ENCODE data around the gene PPM1A. TPM values are rescaled to one million over a fixed set of nuclear protein-coding genes. Genes with fewer than 3 reads are reported as not detected.

Gene PPM1A
- total RNA-seq, 2 experiments from 2014 or later = 54.5 to 55.2 TPM

GRCh38 chr14:60235440-60235839 is 13.6 kb upstream of the PPM1A start:
- H3K4me3 Mint-ChIP-seq = no peak overlapping the region
- POLR2A ChIA-PET = no interaction called here

GRCh38 chr14:60238955-60239354 is 10.1 kb upstream of the PPM1A start:
- no peaks in the 10 kb centered on the region for H3K36me3 Mint-ChIP-seq (ENCODE audit: low read depth)
- no peak for DNase-seq
- no peaks in the 10 kb centered on the region for H3K9me3 Mint-ChIP-seq
- ChIA-PET CTCF (no interaction called here), POLR2A (no interaction called here)
- H3K4me3 Mint-ChIP-seq = no peak overlapping the region
- no peak overlapping the region for H3K27ac Mint-ChIP-seq
- peaks cover 2% of the 10 kb centered on the region for H3K4me1 Mint-ChIP-seq
- H3K27me3 Mint-ChIP-seq = peaks cover 4% of the 10 kb centered on the region

More at GRCh38 chr14:60235440-60235839, 13.6 kb upstream of the PPM1A start:
- Mint-ChIP-seq H3K36me3 (ENCODE audit: low read depth) (no peaks in the 10 kb centered on the region), H3K27ac (no peak overlapping the region), H3K4me1 (no peaks in the 10 kb centered on the region), H3K27me3 (peaks cover 20% of the 10 kb centered on the region), H3K9me3 (peaks cover 8% of the 10 kb centered on the region)
- CTCF ChIA-PET = no interaction called here
- DNase-seq = no peak

- Mint-ChIP-seq H3K4me3 (no peak overlapping the region), H3K27me3 (peaks cover 4% of the 10 kb centered on the region), H3K9me3 (no peaks in the 10 kb centered on the region), H3K4me1 (peaks cover 2% of the 10 kb centered on the region), H3K36me3 (ENCODE audit: low read depth) (no peaks in the 10 kb centered on the region), H3K27ac (no peak overlapping the region)
- ChIA-PET CTCF (no interaction called here), POLR2A (no interaction called here)
- DNase-seq = no peak
Observed at GRCh38 chr14:60240139-60240856, 8.7 kb upstream of the PPM1A start.

GRCh38 chr14:60241091-60241490 is 7.9 kb upstream of the PPM1A start:
- Mint-ChIP-seq H3K4me3 (no peak overlapping the region), H3K4me1 (peaks cover 7% of the 10 kb centered on the region), H3K9me3 (no peaks in the 10 kb centered on the region), H3K36me3 (ENCODE audit: low read depth) (no peaks in the 10 kb centered on the region), H3K27ac (no peak overlapping the region), H3K27me3 (peaks cover 2% of the 10 kb centered on the region)
- no peak for DNase-seq
- CTCF ChIA-PET = no interaction called here
- POLR2A ChIA-PET = no interaction called here

GRCh38 chr14:60242429-60242828 is 6.6 kb upstream of the PPM1A start:
- ChIA-PET CTCF (interaction anchor here (0.7 kb wide), 1 partner anchor 220 kb away, joined by 3 read pairs; no protein-coding TSS in a partner anchor), POLR2A (no interaction called here)
- Mint-ChIP-seq H3K4me1 (peaks cover 10% of the 10 kb centered on the region), H3K4me3 (no peak overlapping the region), H3K9me3 (no peaks in the 10 kb centered on the region), H3K27me3 (peaks cover 1% of the 10 kb centered on the region), H3K27ac (no peak overlapping the region), H3K36me3 (ENCODE audit: low read depth) (no peaks in the 10 kb centered on the region)
- no peak for DNase-seq

GRCh38 chr14:60245380-60246177 is 3.4 kb upstream of the PPM1A start:
- peaks cover 4% of the 10 kb centered on the region for H3K36me3 Mint-ChIP-seq (ENCODE audit: low read depth)
- no peak for DNase-seq
- H3K27ac Mint-ChIP-seq = no peak overlapping the region
- H3K9me3 Mint-ChIP-seq = no peaks in the 10 kb centered on the region
- no peak overlapping the region for H3K4me3 Mint-ChIP-seq
- peaks cover 26% of the 10 kb centered on the region for H3K4me1 Mint-ChIP-seq
- ChIA-PET POLR2A (interaction anchor here (1.6 kb wide), 1 partner anchor 10 kb away, joined by 4 read pairs; no protein-coding TSS in a partner anchor), CTCF (no interaction called here)
- no peaks in the 10 kb centered on the region for H3K27me3 Mint-ChIP-seq

- H3K27me3 Mint-ChIP-seq = no peaks in the 10 kb centered on the region
- H3K4me1 Mint-ChIP-seq = peaks cover 45% of the 10 kb centered on the region
- ChIA-PET POLR2A (interaction anchor here (0.7 to 2.7 kb wide), 30 partner anchors 9 to 1449 kb away, joined by 3 to 62 read pairs (median 4); partner anchors contain the start of genes DHRS7, JKAMP, L3HYPDH and PCNX4), CTCF (interaction anchor here (0.7 to 3.3 kb wide), 10 partner anchors 18 to 1041 kb away, joined by 3 to 20 read pairs (median 4); partner anchors contain the start of gene DHRS7)
- H3K27ac Mint-ChIP-seq = peak overlapping the region; percentile 99
- peak overlapping the region; percentile 87 for H3K4me3 Mint-ChIP-seq
- H3K36me3 Mint-ChIP-seq (ENCODE audit: low read depth) = peaks cover 14% of the 10 kb centered on the region
- peak; percentile 86 for DNase-seq
- no peaks in the 10 kb centered on the region for H3K9me3 Mint-ChIP-seq
Observed at GRCh38 chr14:60247994-60248696, 876 bp upstream of the PPM1A start.

- Mint-ChIP-seq H3K4me1 (peaks cover 48% of the 10 kb centered on the region), H3K9me3 (no peaks in the 10 kb centered on the region), H3K36me3 (ENCODE audit: low read depth) (peaks cover 17% of the 10 kb centered on the region), H3K27me3 (no peaks in the 10 kb centered on the region), H3K4me3 (peak overlapping the region; percentile 87), H3K27ac (peak overlapping the region; percentile 58)
- DNase-seq = peak; percentile 75
- POLR2A ChIA-PET = interaction anchor here (0.5 to 2.7 kb wide), 41 partner anchors 10 to 1822 kb away, joined by 3 to 62 read pairs (median 3); partner anchors contain the start of genes DHRS7, JKAMP, KIAA0586 and L3HYPDH
- CTCF ChIA-PET = interaction anchor here (0.6 to 3.3 kb wide), 11 partner anchors 11 to 284 kb away, joined by 3 to 20 read pairs (median 5); partner anchors contain the start of genes DHRS7 and PCNX4
Observed at GRCh38 chr14:60249321-60250256, 568 bp downstream of the PPM1A start.

GRCh38 chr14:60250257-60251035 is 1.4 kb downstream of the PPM1A start:
- Mint-ChIP-seq H3K9me3 (no peaks in the 10 kb centered on the region), H3K27me3 (no peaks in the 10 kb centered on the region), H3K4me3 (peak overlapping the region; percentile 77), H3K27ac (peak overlapping the region; percentile 47), H3K4me1 (peaks cover 49% of the 10 kb centered on the region), H3K36me3 (ENCODE audit: low read depth) (peaks cover 17% of the 10 kb centered on the region)
- no peak for DNase-seq
- ChIA-PET CTCF (interaction anchor here (1.0 to 1.4 kb wide), 2 partner anchors 15 to 81 kb away, joined by 3 to 7 read pairs; no protein-coding TSS in a partner anchor), POLR2A (interaction anchor here (0.5 to 1.6 kb wide), 9 partner anchors 10 to 158 kb away, joined by 3 to 7 read pairs (median 3); partner anchors contain the start of genes DHRS7 and PCNX4)

- Mint-ChIP-seq H3K9me3 (no peaks in the 10 kb centered on the region), H3K36me3 (ENCODE audit: low read depth) (peaks cover 20% of the 10 kb centered on the region), H3K4me1 (peaks cover 46% of the 10 kb centered on the region), H3K4me3 (peak overlapping the region; percentile 9), H3K27me3 (no peaks in the 10 kb centered on the region), H3K27ac (no peak overlapping the region)
- POLR2A ChIA-PET = no interaction called here
- DNase-seq = no peak
- CTCF ChIA-PET = interaction anchor here (1.2 kb wide), 1 partner anchor 80 kb away, joined by 5 read pairs; no protein-coding TSS in a partner anchor
Observed at GRCh38 chr14:60251877-60252276, 2.9 kb downstream of the PPM1A start.

GRCh38 chr14:60252630-60253029 is 3.6 kb downstream of the PPM1A start:
- H3K9me3 Mint-ChIP-seq = no peaks in the 10 kb centered on the region
- no peak overlapping the region for H3K4me3 Mint-ChIP-seq
- H3K36me3 Mint-ChIP-seq (ENCODE audit: low read depth) = peaks cover 20% of the 10 kb centered on the region
- H3K27me3 Mint-ChIP-seq = no peaks in the 10 kb centered on the region
- H3K4me1 Mint-ChIP-seq = peaks cover 41% of the 10 kb centered on the region
- CTCF ChIA-PET = interaction anchor here (1.2 kb wide), 1 partner anchor 79 kb away, joined by 5 read pairs; no protein-coding TSS in a partner anchor
- no peak for DNase-seq
- POLR2A ChIA-PET = no interaction called here
- no peak overlapping the region for H3K27ac Mint-ChIP-seq

Data from activated CD4-positive, alpha-beta memory T cell treated with anti-CD3 and anti-CD28 coated beads, Interleukin-2, amount 10 ng/mL, durations not matched to agents 7 days and 5 days (primary cell).